H9 (cell line): Measurements from ENCODE around the gene SIRT7. TPM values are rescaled to one million over a fixed set of nuclear protein-coding genes. Genes with fewer than 3 reads are reported as not detected.

Experiments
- DNase-seq: peaks from one replicate; pipeline ENCODE4 v3.0.0-alpha.2; 2017
- H2AFZ ChIP-seq: one replicate; pipeline ENCODE4 v1.6.1; 2013; ENCODE audit warnings: mild to moderate bottlenecking, low read length, control low read depth, moderate library complexity
- H2AK5ac ChIP-seq: 2 replicates; pipeline ENCODE4 v1.6.1; 2013; ENCODE audit warnings: low read length, control low read depth, mixed read lengths; ENCODE audit not compliant: insufficient read length
- H2BK120ac ChIP-seq: one replicate; pipeline ENCODE4 v1.6.1; 2013; ENCODE audit warnings: low read depth, mild to moderate bottlenecking, low read length, control low read depth, inconsistent platforms; ENCODE audit not compliant: poor library complexity, severe bottlenecking
- H2BK12ac ChIP-seq: 2 replicates; pipeline ENCODE4 v1.6.1; 2013; ENCODE audit warnings: low read length, control low read depth, mixed read lengths, low read depth; ENCODE audit not compliant: insufficient read length
- H2BK15ac ChIP-seq: 2 replicates; pipeline ENCODE4 v1.6.1; 2013; ENCODE audit warnings: low read depth, low read length, control low read depth
- H2BK20ac ChIP-seq: one replicate; pipeline ENCODE4 v1.6.1; 2013; ENCODE audit warnings: low read depth, mild to moderate bottlenecking, low read length, control low read depth, inconsistent platforms; ENCODE audit not compliant: poor library complexity, severe bottlenecking
- H2BK5ac ChIP-seq: 2 replicates; pipeline ENCODE4 v1.6.1; 2013; ENCODE audit warnings: low read length, control low read depth, mixed read lengths; ENCODE audit not compliant: insufficient read length
- H3K14ac ChIP-seq: 2 replicates; pipeline ENCODE4 v1.6.1; 2013; ENCODE audit warnings: low read length, control low read depth; ENCODE audit not compliant: insufficient read depth
- H3K18ac ChIP-seq: 2 replicates; pipeline ENCODE4 v1.6.1; 2013; ENCODE audit warnings: low read depth, mild to moderate bottlenecking, mixed read lengths, low read length, control low read depth; ENCODE audit not compliant: insufficient read length
- H3K23ac ChIP-seq: 2 replicates; pipeline ENCODE4 v1.6.1; 2013; ENCODE audit warnings: low read length, control low read depth, mixed read lengths, low read depth; ENCODE audit not compliant: insufficient read length
- H3K23me2 ChIP-seq: 2 replicates; pipeline ENCODE4 v1.6.1; 2013; ENCODE audit warnings: low read depth, mild to moderate bottlenecking, mixed read lengths, low read length, control low read depth; ENCODE audit not compliant: insufficient read length, poor library complexity, severe bottlenecking
- H3K27ac ChIP-seq: 2 replicates; pipeline ENCODE4 v1.5.1; 2013; ENCODE audit warnings: low read length, control low read depth, mixed read lengths, low read depth; ENCODE audit not compliant: insufficient read length
- H3K27me3 ChIP-seq: 2 replicates; pipeline ENCODE4 v1.6.1; 2013; ENCODE audit warnings: low read length, control low read depth, inconsistent platforms; ENCODE audit not compliant: insufficient read depth
- H3K4ac ChIP-seq: 2 replicates; pipeline ENCODE4 v1.6.1; 2013; ENCODE audit warnings: low read depth, mild to moderate bottlenecking, control low read depth, inconsistent platforms, low read length, moderate library complexity
- H3K4me1 ChIP-seq: 2 replicates; pipeline ENCODE4 v1.6.1; 2013; ENCODE audit warnings: low read length, control low read depth, inconsistent platforms; ENCODE audit not compliant: insufficient read depth
- H3K4me2 ChIP-seq: 2 replicates; pipeline ENCODE4 v1.6.1; 2013; ENCODE audit warnings: low read length, control low read depth, mixed read lengths; ENCODE audit not compliant: insufficient read length, insufficient read depth
- H3K56ac ChIP-seq: 2 replicates; pipeline ENCODE4 v1.6.1; 2013; ENCODE audit warnings: low read depth, mild to moderate bottlenecking, mixed read lengths, low read length, control low read depth; ENCODE audit not compliant: insufficient read length
- H3K79me1 ChIP-seq: 2 replicates; pipeline ENCODE4 v1.6.1; 2013; ENCODE audit warnings: low read depth, mild to moderate bottlenecking, moderate library complexity, low read length, control low read depth, inconsistent platforms; ENCODE audit not compliant: insufficient read depth, poor library complexity, severe bottlenecking
- H3K79me2 ChIP-seq: 2 replicates; pipeline ENCODE4 v1.6.1; 2013; ENCODE audit warnings: low read length, control low read depth, inconsistent platforms; ENCODE audit not compliant: insufficient read depth
- H3K9ac ChIP-seq: 2 replicates; pipeline ENCODE4 v1.6.1; 2013; ENCODE audit warnings: low read length, control low read depth, mixed read lengths; ENCODE audit not compliant: insufficient read length; ENCODE audit errors: extremely low read depth
- H3K9me3 ChIP-seq: one replicate; pipeline ENCODE4 v1.6.1; 2013; ENCODE audit warnings: low read depth, low read length, inconsistent platforms; ENCODE audit not compliant: control insufficient read depth
- H3T11ph ChIP-seq: one replicate; pipeline ENCODE4 v1.6.1; 2013; ENCODE audit warnings: mild to moderate bottlenecking, low read length, control low read depth, inconsistent platforms
- H4K20me1 ChIP-seq: one replicate; pipeline ENCODE4 v1.6.1; 2013; ENCODE audit not compliant: control insufficient read depth, insufficient read length, insufficient read depth
- H4K5ac ChIP-seq: 2 replicates; pipeline ENCODE4 v1.6.1; 2013; ENCODE audit warnings: low read depth, mild to moderate bottlenecking, mixed read lengths, low read length, control low read depth; ENCODE audit not compliant: insufficient read length
- H4K8ac ChIP-seq: replicated peaks from 2 replicates; pipeline ENCODE4 v1.6.1; 2013; ENCODE audit warnings: low read length, control low read depth, mixed read lengths, low read depth; ENCODE audit not compliant: insufficient read length
- H4K91ac ChIP-seq: 2 replicates; pipeline ENCODE4 v1.6.1; 2013; ENCODE audit warnings: low read depth, mild to moderate bottlenecking, moderate library complexity, mixed read lengths, low read length, control low read depth; ENCODE audit not compliant: insufficient read length
- H3K27ac Mint-ChIP-seq, 3 experiments: 2 replicates in 2 of 3; 3 replicates in 1 of 3; pipeline ENCODE4 v1.8.0; 2020 to 2021; ENCODE audit warnings: mixed read lengths in 3 of 3, mild to moderate bottlenecking in 1 of 3, moderate library complexity in 1 of 3
- H3K27me3 Mint-ChIP-seq: 2 replicates; pipeline ENCODE4 v1.8.0; 2021; ENCODE audit warnings: low read depth, mild to moderate bottlenecking, moderate library complexity, mixed read lengths
- H3K36me3 Mint-ChIP-seq, 3 experiments: 2 replicates in 2 of 3; 3 replicates in 1 of 3; pipeline ENCODE4 v1.8.0; 2020 to 2021; ENCODE audit warnings: low read depth in 3 of 3, mixed read lengths in 3 of 3; ENCODE audit not compliant: insufficient read depth in 1 of 3
- H3K4me1 Mint-ChIP-seq, 2 experiments: 2 replicates each; pipeline ENCODE4 v1.8.0; 2020; ENCODE audit warnings: mixed read lengths in 2 of 2
- H3K4me3 Mint-ChIP-seq, 2 experiments: 2 replicates in 1 of 2; 3 replicates in 1 of 2; pipeline ENCODE4 v1.8.0; 2020 to 2021; ENCODE audit warnings: mild to moderate bottlenecking in 2 of 2, mixed read lengths in 2 of 2, moderate library complexity in 1 of 2
- H3K9me3 Mint-ChIP-seq, 2 experiments: 2 replicates in 1 of 2; 3 replicates in 1 of 2; pipeline ENCODE4 v1.8.0; 2020; ENCODE audit warnings: mild to moderate bottlenecking in 2 of 2, mixed read lengths in 2 of 2, moderate library complexity in 1 of 2
- CTCF ChIP-seq: fragments of 200-600 bp; sonication (generic); conservative IDR thresholded peaks from 3 replicates; pipeline ENCODE4 v1.8.0; 2021; ENCODE audit warnings: antibody characterized with exemption, mild to moderate bottlenecking
- WGBS: extraction: QIAGEN DNeasy Blood & Tissue Kit; methylation state at CpG from one replicate; pipeline ENCODE4 v1.1.7; 2013; ENCODE audit warnings: missing lambda C conversion rate, low lambda C conversion rate, mixed read lengths; ENCODE audit not compliant: insufficient read length; ENCODE audit errors: extremely low coverage; 5-methylcytosine and 5-hydroxymethylcytosine counted together
- total RNA-seq: library from RNA; stranded (reverse); gene quantifications from 2 replicates; pipeline ENCODE4 v1.2.1, GENCODE V29; 2021

Gene SIRT7
- total RNA-seq, 1 experiment from 2014 or later = 29.7 TPM

GRCh38 chr17:81867991-81868673, 49.8 kb downstream of the SIRT7 start:
- peaks cover under 1% of the 10 kb centered on the region for H3K79me1 ChIP-seq
- no peak overlapping the region for H3K14ac ChIP-seq
- no peak overlapping the region for H3K18ac ChIP-seq
- H3K27ac Mint-ChIP-seq = peak overlapping the region in 2 of 3 experiments; percentile 67 to 90; a peak in 5 of 7 replicates
- H3K9me3 Mint-ChIP-seq = no peaks in the 10 kb centered on the region
- peak; percentile 55 for DNase-seq
- H3K4me3 Mint-ChIP-seq = no peak overlapping the region; a peak in 1 of 5 replicates
- no peak overlapping the region for H4K91ac ChIP-seq
- no peak overlapping the region for H2BK5ac ChIP-seq
- H3K4me2 ChIP-seq = no peak overlapping the region
- peaks cover 17 to 34% of the 10 kb centered on the region in 2 experiments for H3K4me1 Mint-ChIP-seq
- no peak overlapping the region for H2BK20ac ChIP-seq
- H2BK12ac ChIP-seq = no peak overlapping the region
- no peaks in the 10 kb centered on the region for H3K9me3 ChIP-seq
- H3K23me2 ChIP-seq = peaks cover 8% of the 10 kb centered on the region
- no peaks in the 10 kb centered on the region; the same call in 1 of the 2 replicates for H3K79me2 ChIP-seq
- H3K27me3 Mint-ChIP-seq = no peaks in the 10 kb centered on the region; the same call in 1 of the 2 replicates
- no CpG with 5 or more reads among the region's 28 CpGs for WGBS
- H3K27ac ChIP-seq = no peak overlapping the region
- no peak overlapping the region for H2BK120ac ChIP-seq
- H3K4me1 ChIP-seq = no peaks in the 10 kb centered on the region
- no peak overlapping the region for H3K9ac ChIP-seq
- no peak overlapping the region for H4K5ac ChIP-seq
- no peak overlapping the region for H3T11ph ChIP-seq
- TF ChIP-seq CTCF = no peak
- H3K27me3 ChIP-seq = no peaks in the 10 kb centered on the region
- no peak overlapping the region for H2AK5ac ChIP-seq
- H2BK15ac ChIP-seq = no peak overlapping the region
- no peak overlapping the region for H2AFZ ChIP-seq
- H3K23ac ChIP-seq = no peak overlapping the region
- no peak overlapping the region for H4K8ac ChIP-seq
- no peak overlapping the region for H3K56ac ChIP-seq
- no peak overlapping the region for H3K4ac ChIP-seq
- H3K36me3 Mint-ChIP-seq = peaks cover 9 to 27% (median 26%) of the 10 kb centered on the region in 3 experiments; a peak in 6 of 7 replicates
- H4K20me1 ChIP-seq = no peaks in the 10 kb centered on the region
